Measurements from ENCODE around the gene MAP3K13. TPM values are rescaled to one million over a fixed set of nuclear protein-coding genes. Genes with fewer than 3 reads are reported as not detected.

Gene MAP3K13
- polyA plus RNA-seq, 1 donor (not counting 4 experiments of a cell fraction or from before 2014, with no cell fraction given), result 23.0 TPM

GRCh38 chr3:185387646-185388045 lies 24.7 kb downstream of the MAP3K13 start:
- no peak for FAIRE-seq

GRCh38 chr3:185393055-185393454 lies 30.1 kb downstream of the MAP3K13 start:
- no peak for TF ChIP-seq CTCF (optimal IDR thresholded peaks at IDR 0.05 in 1 of 3, IDR thresholded peaks at IDR 0.05 in 1 of 3, conservative IDR thresholded peaks at IDR 0.05 in 1 of 3; ENCODE audit: extremely low read depth in 1 of 3, insufficient read depth in 2 of 3, low read length in 3 of 3)
- no peak for TF ChIP-seq EZH2 (IDR thresholded peaks at IDR 0.05; ENCODE audit: low read length)
- H3K4me1 ChIP-seq (ENCODE audit: control insufficient read depth, extremely low read depth, insufficient read depth, low read length), result no peaks in the 10 kb centered on the region
- H4K20me1 ChIP-seq (ENCODE audit: control insufficient read depth, extremely low read depth, insufficient read depth, low read length), result no peaks in the 10 kb centered on the region
- H3K36me3 ChIP-seq (ENCODE audit: control insufficient read depth in 2 of 2, extremely low read depth in 1 of 2, insufficient read depth in 2 of 2, low read length in 2 of 2), result no peaks in the 10 kb centered on the region
- H2AFZ ChIP-seq (ENCODE audit: control insufficient read depth, low read length), result no peak overlapping the region
- H3K27me3 ChIP-seq (ENCODE audit: control insufficient read depth, extremely low read depth, insufficient read depth, low read length), result no peaks in the 10 kb centered on the region
- H3K9me3 ChIP-seq (ENCODE audit: control insufficient read depth, low read depth, low read length), result no peaks in the 10 kb centered on the region
- H3K9me1 ChIP-seq (ENCODE audit: control insufficient read depth, extremely low read depth, insufficient read depth, low read length), result no peaks in the 10 kb centered on the region
- H3K79me2 ChIP-seq (ENCODE audit: control insufficient read depth, insufficient read depth, low read length), result no peaks in the 10 kb centered on the region
- FAIRE-seq, result no peak
- no peak overlapping the region for H3K4me3 ChIP-seq (ENCODE audit: control insufficient read depth in 2 of 3, extremely low read depth in 1 of 3, insufficient read depth in 2 of 3, low read depth in 1 of 3, low read length in 3 of 3)
- no peak overlapping the region for H3K27ac ChIP-seq (ENCODE audit: control insufficient read depth, insufficient read depth, low read length)
- no peak overlapping the region for H3K4me2 ChIP-seq (ENCODE audit: control insufficient read depth, extremely low read depth, insufficient read depth, low read depth, low read length)
- no peak overlapping the region for H3K9ac ChIP-seq (ENCODE audit: control insufficient read depth, extremely low read depth, insufficient read depth, low read length)
- dilution Hi-C loops (cut with MboI; ENCODE audit: extremely low pct_ligation_motif_present, low sequenced_read_pairs), result no loop called here
- DNase-seq (ENCODE audit: low read depth, low spot score), result no peak

More at GRCh38 chr3:185387646-185388045, 24.7 kb downstream of the MAP3K13 start:
- no peak overlapping the region for H3K9ac ChIP-seq (ENCODE audit: control insufficient read depth, extremely low read depth, insufficient read depth, low read length)
- dilution Hi-C loops (cut with MboI; ENCODE audit: extremely low pct_ligation_motif_present, low sequenced_read_pairs), result no loop called here
- no peaks in the 10 kb centered on the region for H3K79me2 ChIP-seq (ENCODE audit: control insufficient read depth, insufficient read depth, low read length)
- H3K9me1 ChIP-seq (ENCODE audit: control insufficient read depth, extremely low read depth, insufficient read depth, low read length), result no peaks in the 10 kb centered on the region
- H3K36me3 ChIP-seq (ENCODE audit: control insufficient read depth in 2 of 2, extremely low read depth in 1 of 2, insufficient read depth in 2 of 2, low read length in 2 of 2), result no peaks in the 10 kb centered on the region
- no peak overlapping the region for H2AFZ ChIP-seq (ENCODE audit: control insufficient read depth, low read length)
- H3K27me3 ChIP-seq (ENCODE audit: control insufficient read depth, extremely low read depth, insufficient read depth, low read length), result no peaks in the 10 kb centered on the region
- no peaks in the 10 kb centered on the region for H4K20me1 ChIP-seq (ENCODE audit: control insufficient read depth, extremely low read depth, insufficient read depth, low read length)
- no peak for DNase-seq (ENCODE audit: low read depth, low spot score)
- no peaks in the 10 kb centered on the region for H3K9me3 ChIP-seq (ENCODE audit: control insufficient read depth, low read depth, low read length)
- no peak overlapping the region for H3K4me3 ChIP-seq (ENCODE audit: control insufficient read depth in 2 of 3, extremely low read depth in 1 of 3, insufficient read depth in 2 of 3, low read depth in 1 of 3, low read length in 3 of 3)
- no peak overlapping the region for H3K4me2 ChIP-seq (ENCODE audit: control insufficient read depth, extremely low read depth, insufficient read depth, low read depth, low read length)
- H3K4me1 ChIP-seq (ENCODE audit: control insufficient read depth, extremely low read depth, insufficient read depth, low read length), result no peaks in the 10 kb centered on the region
- no peak for TF ChIP-seq EZH2 (IDR thresholded peaks at IDR 0.05; ENCODE audit: low read length)
- TF ChIP-seq CTCF (optimal IDR thresholded peaks at IDR 0.05 in 1 of 3, IDR thresholded peaks at IDR 0.05 in 1 of 3, conservative IDR thresholded peaks at IDR 0.05 in 1 of 3; ENCODE audit: extremely low read depth in 1 of 3, insufficient read depth in 2 of 3, low read length in 3 of 3), result no peak
- no peak overlapping the region for H3K27ac ChIP-seq (ENCODE audit: control insufficient read depth, insufficient read depth, low read length)
